CD4-positive, alpha-beta T cell treated with Interleukin-17A for 4 hours (primary cell): Measurements from ENCODE around the gene MRPS11.
"Not testable (repeated sequence)": the region's sequence is repeated elsewhere in the genome, so short reads cannot be mapped to it uniquely, and the experiment has no call there.

ENCODE experiments used
- DNase-seq: peaks from one replicate; pipeline ENCODE4 v3.0.0-alpha.2; 2020; ENCODE audit warnings: mixed read lengths

The MRPS11 gene

DNA sequence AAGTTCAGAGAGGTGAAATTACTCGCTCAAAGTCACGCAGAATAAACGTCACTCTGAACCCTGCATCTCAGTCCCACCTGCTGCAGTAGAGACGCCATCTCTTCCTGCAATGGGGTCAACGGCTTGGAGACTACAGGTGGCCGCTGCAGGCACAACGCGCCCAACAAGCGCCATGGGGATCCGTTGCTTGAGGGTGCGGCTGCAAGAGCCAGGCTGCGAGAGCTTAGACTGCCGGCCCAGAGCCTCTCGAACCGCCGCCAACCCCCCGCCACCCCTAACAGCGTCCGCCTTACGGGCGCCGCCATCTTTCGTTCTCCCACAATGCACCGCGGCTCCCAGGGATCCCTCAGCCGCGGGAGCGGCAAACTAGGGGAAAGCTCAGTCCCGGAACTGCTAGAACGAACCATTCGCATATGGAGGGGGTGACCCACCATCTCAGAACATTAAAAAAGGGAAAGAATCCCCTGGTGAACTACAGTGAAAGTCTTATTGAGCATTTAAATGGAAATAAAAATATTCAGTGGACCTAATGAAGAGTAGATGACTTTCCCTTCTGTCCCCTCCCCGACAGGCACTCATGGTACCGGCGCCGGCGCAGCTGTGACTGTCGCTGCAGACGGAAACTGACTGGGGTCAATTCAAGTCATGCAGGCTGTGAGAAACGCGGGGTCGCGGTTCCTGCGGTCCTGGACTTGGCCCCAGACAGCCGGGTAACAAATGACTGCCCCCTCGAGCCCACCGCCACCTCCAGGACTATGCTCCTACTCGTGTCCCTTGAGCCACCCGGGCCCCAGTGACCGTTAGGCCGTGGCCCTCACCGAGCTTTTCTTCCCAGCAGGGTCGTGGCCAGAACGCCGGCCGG, at the start of gene MRPS11, which contains the start of gene MRPL46:
Gene MRPS11, plus strand, starts transcription at position 636 of the 862 bp plus-strand sequence. Its CDS starts 10 bp downstream, at position 646.
Gene MRPL46, minus strand, starts transcription at position 316 of the 862 bp plus-strand sequence. Its CDS starts 11 bp downstream, at position 305.
- peak; percentile 89 for DNase-seq

DNA sequence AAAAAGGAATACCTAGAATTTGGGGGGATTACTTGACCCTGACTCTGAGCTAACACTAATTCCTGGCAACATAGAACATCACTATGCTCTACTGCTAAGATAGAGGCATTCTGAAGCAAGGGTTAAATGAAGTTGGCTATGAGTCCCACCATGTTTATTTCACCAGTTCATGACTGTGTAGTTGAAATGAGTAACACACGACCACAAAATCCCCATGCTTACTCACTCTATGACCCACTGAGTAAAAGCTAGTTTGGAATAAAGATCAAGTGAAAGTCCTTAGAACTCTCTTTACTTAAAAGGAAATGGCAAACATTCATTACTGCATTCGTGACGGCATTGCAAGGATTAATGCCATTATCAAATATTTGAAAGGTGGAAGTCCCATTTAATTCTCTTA, 47.7 kb upstream of the MRPS11 start:
- no peak for DNase-seq

DNA sequence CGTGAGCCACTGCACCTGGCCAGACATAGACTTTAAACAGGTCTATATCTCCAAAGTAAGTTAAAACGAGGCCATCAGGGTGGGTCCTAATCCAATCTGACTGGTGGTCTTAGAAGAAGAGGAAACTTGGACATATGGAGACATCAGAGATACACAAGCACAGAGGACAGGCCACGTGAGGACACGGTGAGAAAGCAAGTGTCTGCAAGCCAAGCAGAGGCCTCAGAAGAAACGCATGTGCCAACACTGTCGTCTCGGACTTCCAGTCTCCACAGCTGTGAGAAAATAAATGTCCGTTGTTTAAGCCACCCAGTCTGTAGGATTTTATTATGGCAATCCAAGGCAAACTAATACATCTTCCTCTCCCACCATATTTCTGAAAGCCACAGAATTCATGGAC, 44.2 kb upstream of the MRPS11 start:
- no peak for DNase-seq

DNA sequence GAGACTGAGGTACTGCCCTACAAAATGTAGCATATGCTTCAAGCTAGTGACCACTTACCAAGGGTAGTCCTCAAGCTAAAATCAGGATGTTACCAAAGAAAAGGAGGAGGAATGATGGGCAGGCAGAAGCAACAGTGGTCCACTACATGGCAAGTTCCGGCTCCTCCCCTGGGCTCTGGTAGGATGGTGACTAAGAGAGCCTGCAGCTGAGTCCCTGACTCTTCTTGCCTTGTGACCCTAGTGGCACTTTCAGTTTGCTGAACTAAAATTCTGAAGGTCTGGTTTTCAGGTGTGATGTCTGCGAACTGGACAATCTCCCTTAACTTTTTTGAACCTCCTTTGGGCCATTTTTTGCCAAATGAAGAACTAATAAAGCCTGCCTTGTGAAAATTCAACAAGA, 41.2 kb upstream of the MRPS11 start:
- DNase-seq: no peak

DNA sequence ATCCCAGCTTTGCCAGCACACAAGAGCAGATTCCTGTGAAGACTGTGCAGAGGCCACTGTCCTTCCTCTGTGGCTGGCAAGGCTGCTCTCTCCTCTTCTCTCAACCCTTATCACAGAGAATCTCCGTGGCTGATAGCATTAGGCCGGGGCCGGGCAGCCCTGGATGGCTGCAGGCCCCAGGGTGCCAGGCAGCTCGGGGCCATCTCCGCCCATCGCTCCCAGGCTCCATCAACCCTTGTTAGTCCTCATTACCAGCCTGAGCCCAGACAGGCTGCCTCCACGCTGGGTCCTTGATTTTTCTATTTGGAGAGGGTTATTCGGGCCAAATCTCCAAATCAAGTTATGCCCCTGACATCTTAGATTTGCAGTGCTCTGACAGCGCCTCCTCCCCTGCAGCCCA, 39.5 kb upstream of the MRPS11 start:
- DNase-seq: no peak

DNA sequence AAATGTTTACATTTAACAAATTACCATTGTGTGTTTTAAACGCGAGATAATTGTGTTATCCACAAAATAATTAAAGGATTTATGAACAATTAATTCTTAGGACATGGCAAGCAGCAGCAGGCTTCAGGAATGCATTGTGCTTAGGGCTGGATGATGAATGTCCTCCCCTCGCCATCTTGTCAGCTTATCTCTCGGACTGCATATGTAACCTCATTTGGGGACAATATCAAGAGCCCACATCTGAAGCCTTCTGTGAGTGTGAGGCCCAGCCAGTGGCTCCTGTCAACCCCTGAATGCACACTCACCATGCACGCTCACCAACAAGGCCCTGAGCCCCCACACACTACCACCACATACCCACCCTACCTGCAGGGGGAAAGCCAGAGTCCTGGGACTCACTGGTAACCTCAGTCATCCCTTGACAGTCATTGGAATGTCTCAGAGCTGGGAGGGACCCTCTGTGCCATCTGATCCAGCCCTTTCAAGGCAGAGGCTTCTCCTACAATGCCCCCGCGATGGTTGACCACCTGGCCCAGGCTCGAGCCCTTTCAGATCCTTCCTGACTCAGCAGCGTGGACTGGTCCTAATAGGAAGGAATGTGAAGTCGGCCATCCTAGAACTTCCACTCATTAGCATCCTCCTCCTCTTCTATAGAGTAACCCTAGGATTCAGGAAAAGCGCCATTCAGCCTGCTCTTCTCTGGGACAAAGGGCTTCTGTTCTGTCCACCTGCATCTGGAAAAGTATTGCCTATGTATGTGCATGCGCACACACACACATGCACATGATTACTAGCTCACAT, 38.5 kb upstream of the MRPS11 start:
- no peak for DNase-seq

DNA sequence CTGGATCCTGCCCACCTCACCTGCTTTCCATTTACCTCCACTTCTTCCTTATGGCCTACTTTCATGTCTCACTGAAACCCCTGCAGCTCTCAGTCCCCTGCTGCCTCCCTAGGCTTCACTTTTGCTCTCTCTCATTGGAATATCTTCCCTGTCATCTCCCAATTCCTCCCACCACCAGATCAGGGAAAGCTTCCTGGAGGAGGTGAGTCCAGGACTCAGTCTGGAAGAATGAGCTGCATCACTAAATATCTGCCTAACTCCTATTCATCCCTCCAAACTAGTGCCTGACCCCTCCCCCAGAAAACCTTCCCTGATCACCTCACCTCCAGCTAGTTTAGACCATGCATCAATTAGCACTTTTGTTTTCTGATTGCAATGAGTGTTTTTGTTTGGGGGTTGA, 37.5 kb upstream of the MRPS11 start:
- no peak for DNase-seq

DNA sequence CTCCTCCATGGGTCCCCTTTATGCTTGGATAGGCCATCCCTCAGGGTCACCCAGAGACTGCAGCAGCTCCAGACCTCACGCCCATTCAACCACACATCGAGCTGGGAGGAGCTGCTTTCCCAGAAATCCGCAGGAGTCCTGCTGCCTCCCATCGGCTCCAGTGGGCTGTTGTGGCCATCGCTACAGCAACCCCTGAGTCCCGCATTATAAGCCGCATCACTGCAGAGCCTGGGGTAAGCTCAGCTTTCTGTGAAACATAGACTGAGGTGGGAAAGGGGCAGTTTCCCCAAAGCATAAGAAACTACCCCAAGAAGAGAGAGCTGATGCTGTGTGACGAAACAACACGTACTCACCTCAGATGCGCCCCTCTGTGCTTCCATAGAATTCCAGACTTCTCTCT, 36.1 kb upstream of the MRPS11 start:
- no peak for DNase-seq

DNA sequence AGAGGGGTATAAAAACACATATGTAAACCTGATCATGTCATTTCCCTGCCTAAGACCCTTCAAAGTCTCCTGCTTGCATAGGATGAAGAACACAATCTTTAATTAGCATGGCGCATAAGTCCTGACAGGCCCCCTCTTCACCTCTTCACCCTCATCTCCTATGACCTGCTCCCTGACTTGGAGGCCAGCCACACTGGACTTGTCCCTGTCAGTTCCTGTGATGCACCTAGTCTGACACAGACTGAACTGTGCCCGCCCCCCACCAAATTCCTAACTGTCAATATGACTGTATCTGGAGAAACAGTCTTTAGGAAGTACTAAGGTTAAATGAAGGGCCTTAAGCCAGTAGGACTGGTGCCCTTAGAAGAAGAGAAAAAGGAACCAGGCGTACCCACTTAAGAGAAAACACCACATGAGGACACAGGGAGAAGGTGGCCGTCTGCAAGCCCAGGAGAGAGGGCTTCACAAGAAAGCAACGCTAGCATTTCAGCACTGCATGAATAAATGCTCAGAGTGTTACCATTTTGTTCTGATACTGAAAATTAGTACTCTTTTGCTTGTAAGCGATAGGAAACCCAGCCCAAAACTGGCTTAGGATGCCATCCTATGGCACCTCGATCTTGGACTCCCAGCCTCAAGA, 34.3 kb upstream of the MRPS11 start:
- no peak for DNase-seq

DNA sequence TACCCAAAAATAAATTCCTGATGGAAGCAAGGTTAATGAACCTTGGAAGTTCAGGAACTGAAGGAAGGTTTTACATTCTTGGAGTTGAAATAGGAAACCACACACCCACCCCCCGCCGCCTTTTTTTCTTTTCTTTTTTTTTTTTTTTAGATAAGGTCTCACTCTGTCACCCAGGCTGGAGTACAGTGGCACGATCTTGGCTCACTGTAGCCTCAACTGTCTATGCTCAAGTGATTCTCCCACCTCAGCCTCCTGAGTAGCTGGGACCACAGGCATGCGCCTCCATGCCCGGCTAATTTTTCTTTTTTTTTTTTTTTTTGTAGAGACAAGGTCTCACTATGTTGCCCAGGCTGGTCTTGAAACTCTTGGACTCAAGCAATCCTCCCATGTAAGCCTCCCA, 33.4 kb upstream of the MRPS11 start:
- not testable (repeated sequence) for DNase-seq

DNA sequence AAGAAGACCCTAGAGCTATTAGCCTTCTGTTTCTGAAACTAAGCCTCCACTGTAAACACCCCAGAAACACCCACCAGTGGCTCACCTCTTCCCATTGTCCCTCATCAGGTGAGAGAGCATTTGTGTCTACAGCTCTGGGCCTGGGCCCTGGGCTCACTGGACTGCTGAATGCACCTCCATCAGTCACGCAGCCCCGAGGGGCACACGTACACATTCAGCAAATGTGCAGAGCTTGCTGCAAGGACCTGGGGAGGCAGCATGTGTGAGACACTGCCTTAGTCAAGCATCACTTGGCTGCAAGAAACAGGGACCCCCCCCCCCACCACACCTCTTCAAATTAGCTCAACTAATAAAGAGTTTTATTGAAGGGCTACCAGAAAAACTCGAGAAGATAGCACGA, 29.3 kb upstream of the MRPS11 start:
- DNase-seq: no peak

DNA sequence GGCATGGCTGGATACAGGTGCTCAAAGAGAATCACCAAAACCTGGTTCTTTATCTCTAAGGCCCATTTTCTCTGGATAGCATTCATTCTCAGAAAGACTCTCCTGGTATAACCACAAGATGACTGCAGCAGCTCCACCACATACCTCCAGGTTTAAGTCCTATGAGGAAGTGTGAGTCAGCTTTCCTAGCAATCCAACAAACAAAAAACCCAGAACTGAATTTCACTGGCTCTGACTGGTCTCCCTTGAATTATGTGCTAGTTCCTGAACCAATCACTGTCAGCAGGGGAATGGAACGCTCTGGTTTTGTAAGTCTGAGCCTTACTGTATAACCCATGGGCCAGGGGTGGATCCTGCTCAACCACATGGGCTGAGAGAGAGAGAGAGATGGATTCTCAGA, 27.5 kb upstream of the MRPS11 start:
- DNase-seq: no peak

DNA sequence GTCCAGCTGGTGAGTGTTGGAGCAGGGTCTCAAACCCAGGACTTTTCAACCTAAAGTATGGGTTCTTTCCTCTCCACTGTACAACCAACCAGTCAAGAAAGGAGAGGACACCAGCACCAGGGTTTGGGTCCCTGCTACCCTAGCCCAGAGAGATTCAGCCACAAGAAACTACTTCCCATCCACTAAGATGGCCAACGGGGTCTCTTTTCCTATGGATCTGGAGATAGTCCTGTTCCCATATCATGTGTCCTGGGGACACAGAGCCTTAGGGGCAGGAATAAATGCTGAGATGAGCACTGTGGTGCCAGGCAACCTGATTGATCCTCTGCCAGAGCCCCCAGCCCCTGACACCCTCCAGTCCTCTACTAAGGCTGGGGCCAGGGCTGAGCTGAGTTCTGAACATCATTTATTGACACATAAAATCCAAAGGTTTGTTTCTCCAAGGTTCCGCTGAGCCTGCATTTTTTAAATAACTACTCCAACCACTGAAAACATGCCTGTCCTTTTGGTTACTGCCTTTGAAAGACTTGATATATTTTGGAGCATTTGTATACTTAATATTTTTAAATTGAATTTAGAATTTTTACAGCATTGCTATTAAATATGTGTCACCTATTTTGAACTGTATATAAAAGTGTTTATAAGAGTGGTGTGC, 26.3 kb upstream of the MRPS11 start:
- no peak for DNase-seq

DNA sequence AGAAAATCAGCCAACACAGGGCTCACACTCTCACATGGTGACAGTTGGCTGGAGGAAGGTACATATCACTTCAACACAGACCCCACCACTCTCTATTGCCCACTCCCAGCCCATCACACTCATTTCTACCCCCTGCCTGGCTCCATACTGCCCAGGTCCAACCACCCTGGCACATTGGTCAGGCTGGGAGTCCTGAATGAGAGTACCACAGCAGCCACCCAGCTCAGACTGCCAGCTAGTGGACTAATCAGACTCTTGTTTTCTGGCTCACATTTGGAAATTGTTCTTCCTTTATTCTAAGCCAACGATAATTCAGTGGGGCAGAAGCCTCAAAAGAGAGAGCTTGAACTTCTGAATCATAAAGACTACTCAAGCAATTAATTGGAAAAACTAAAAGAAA, 20.3 kb upstream of the MRPS11 start:
- DNase-seq: no peak

DNA sequence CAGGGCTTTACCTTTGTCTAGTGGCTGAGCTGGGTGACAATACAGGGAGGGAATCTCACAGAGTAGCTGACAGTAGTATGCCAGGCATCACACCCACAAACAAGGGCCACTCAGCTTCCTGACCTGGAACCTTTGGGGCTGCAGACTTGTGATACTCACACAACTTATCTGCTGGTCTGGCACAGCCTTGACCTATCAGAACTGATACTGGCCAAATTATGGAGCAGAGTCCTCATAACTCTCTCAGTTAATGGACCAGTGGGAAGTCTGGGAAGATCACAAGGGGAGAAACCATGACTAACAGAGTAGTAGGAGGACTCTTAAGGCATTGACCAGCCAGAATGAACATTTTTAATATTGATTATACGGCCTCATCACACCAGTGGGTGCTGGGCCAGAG, 19.8 kb upstream of the MRPS11 start:
- no peak for DNase-seq

DNA sequence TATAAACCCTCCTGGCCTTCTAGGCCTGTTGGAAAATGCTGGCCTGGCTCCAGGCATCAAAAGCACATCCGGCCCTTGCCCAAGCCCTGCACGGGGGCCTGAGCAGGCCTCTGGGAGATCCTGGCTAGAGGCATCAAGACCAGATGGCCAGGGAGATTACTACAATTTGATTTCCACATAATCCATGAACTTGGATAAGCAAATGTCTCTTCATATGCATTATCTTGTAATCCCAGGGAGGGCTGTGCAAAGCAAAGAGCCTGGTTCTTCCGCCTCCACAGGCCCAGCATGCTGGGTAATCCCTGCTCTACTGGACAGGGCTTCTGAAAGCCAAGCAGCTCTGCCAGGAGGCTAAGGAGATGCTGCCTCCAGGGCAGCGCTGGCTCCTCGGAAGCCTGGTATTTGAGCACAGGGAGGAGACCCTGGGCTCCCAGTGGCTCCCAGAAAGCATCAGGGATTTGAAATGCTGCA, 18.5 kb upstream of the MRPS11 start:
- DNase-seq: no peak

DNA sequence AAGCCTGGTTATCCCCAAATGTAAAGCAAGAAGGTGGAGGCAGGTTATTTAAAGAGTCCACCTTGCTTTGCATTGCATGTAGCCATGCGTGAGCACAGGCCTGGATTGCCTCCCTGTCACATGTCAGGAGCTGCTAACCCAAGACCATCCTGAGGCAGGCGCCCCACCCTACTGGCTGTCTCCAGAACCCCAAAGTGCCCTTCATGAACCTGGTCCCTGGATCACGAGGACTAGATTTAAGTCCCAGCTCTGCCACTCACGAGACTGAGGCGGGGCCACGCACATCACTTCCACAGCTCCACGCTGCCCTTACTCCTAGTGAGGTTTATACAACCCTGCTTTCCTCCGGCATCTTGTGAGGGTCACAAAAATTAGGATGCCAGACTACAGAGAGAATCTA, 17.9 kb upstream of the MRPS11 start:
- no peak for DNase-seq

DNA sequence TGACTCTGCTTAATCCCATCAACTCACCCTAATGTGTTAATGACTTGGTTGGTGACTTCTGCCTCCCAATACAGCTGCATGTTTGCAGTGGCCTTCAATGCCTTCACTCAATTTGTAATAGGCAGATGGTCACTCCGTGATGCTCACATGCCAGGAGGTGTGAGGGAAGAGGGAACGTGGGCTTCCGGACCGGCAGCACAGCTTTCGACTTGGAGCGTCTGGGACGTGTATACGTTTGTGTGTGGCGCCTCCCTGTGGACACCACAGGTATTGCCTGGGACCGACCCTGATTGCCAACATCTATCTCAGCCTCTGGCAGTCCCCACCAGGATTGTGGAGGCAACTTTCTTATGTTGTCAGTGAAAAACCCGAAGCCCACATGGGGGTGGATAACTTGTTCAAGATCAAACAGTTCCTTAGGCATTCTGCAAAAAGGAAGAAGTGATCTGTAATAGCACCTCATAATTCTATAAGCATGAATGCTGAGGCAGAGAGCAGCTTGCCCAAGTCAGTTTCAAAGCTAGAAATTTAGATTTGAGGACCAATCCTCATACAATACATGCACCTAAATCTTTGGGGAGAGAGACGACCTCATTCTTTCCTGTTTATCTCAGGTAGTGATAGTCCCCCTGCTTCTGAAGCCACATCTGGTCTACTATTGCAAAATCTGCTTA, 17.2 kb upstream of the MRPS11 start:
- DNase-seq: peak; percentile 61

DNA sequence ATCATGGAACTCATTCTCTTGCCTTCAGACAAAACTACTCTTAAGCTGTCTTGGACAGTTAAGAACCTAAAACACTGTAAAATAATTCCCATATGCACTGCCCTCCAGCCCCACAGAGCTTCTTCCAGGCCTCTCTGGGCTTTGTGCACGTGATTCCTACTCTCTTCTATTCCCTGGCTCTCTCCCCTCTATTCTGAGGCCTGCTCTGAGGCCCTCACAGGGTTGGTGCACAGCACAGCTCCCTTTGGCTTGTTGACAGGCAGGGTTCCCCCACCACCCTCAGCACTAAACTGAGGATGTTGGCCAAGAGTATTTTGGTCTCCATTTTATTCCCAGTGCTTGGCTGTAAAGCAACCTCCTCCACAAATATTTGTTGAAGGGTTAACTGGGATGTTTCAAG, 13.9 kb upstream of the MRPS11 start:
- DNase-seq: no peak

DNA sequence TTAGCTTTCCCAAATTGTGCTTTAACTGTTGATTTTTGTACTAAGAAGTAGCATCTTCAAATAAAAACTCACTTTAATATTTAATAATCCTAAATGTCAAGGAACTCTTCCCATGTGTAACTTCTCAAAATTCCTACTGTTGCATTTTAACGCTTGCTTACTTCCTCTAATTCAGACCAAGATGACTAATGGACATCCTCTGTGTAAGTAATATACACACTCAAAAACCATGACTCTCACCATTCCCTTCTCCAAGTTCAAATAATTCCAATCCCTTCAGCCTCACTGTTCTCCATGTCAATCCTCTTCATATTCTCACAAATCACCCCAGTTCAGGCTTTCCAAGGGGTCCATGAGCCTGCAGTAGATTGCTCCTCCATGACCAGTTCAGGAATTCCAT, 13.3 kb upstream of the MRPS11 start:
- DNase-seq: no peak

DNA sequence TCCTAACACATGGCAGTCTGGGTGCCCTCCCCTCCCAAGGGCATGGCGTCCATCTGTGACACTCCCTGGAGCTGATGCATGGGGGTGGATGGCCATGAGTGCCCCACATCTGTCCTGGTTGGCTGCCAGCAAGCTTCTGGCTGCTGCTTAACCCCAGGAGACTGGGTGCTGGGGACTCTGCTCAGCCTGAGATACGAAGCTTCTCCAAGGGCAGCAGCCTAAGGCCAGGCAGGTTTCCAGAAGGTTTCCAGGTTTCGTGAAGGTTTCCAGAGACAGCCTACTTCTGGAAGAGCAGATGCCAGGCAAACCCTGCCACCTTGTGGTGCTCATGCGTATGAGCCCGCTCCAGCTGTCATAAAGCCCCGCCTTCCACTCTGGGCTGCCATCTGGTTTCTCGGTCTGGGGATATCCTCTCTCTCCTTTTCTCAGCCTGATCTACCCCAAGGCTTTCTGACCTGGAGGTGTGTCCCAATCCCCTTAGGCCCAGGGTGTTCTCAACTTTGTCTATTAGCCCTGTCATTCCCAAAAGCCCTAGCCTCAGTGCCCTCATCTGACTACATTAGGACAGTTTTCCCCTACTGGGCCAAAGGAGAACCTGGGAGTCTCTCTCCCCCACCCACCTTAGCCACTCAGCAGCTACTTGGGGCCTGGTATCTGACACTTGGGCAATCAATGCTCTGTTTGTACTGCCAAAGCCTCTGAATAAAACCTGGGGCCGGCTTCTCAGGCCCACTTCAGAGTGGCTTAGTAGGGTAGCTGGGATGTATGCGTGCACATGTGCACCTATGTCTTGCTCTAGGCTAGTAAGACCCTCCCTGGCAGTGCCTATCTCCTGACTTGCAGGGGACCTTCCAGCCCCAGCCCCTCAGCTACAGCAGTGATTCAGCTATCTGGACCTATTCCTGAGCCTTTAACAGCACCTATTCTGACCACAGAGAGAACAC, 12.4 kb upstream of the MRPS11 start:
- DNase-seq: peak; percentile 51
